ENCODE results near the gene EIF4H.

The EIF4H gene

DNA sequence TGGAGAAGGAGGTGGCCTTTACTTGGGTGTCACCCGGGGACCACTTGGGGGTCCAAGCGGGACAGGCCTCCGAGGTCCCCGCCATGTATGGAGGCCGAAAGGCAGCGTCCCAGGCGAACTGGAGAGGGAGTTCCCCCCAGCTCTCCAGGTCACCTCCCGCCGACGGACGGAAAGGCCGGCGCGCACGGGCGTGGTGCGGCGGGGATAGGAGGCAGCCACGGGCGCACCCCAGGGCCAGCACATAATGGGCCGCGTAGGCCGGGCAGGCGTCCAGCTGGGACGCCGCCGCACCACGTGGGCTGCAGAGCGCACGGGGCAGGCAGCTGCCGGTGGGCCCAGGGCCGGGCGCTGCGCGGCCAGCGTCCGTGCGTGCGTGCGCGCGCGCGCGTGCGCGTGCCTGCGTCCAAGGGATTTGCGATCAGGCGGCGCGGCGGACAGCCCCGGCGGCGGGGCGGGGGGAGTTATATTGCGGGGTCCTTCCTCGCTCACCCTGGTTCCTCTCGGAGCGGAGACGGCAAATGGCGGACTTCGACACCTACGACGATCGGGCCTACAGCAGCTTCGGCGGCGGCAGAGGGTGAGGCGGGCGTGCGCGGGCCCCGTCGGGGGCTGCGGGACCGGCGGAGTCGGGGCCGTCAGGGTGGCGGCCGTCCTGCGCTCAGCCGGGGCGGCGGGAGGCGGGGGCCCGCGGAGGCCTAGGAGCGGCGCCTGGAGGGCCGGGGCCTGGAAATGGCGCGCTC is at the start of gene EIF4H:
EIF4H (plus strand) TSS at position 491 of the 740 bp plus-strand sequence; CDS start at position 519, 28 bp downstream.
- in situ Hi-C loops (cut with HindIII; ENCODE audit: low pct_unique_long_range_greater_than_20kb, low sequenced_read_pairs) = no loop called here
- TF ChIP-seq JUND (IDR thresholded peaks at IDR 0.05; ENCODE audit: low read depth) = no peak
- peak; percentile 94 to 97 for DNase-seq (ENCODE audit: low read depth in 1 of 2, low spot score in 1 of 2)

DNA sequence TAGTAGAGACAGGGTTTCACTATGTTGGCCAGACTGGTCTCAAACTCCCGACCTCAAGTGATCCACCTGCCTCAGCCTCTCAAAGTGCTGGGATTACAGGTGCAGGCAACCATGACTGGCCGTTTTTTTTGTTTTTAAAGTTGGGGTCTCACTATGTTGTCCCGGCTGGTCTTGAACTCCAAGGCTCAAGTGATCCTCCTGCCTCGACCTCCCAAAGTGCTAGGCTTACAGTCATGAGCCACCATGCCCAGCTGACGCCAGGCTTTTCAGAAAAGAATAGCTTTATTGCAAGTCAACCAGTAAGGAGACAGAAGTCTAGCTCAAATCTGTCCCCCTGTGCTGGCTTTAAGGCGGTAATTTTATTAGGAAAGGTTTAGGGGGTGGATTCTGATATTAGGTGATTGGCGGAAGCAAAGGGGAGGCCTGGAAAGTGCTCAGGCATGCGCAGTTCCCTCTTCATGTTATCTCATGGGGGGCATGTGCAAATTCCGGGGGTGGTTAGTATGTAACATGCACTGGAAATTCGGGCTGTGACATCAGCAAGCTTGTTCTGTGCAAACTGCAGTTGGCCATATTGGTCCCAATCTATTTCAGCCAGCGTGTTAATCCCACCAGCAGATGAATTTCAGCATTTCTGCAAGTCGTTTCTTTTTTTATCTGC is 47.8 kb upstream of the EIF4H start:
- no peak for TF ChIP-seq JUND (IDR thresholded peaks at IDR 0.05; ENCODE audit: low read depth)
- in situ Hi-C loops (cut with HindIII; ENCODE audit: low pct_unique_long_range_greater_than_20kb, low sequenced_read_pairs) = no loop called here
- DNase-seq (ENCODE audit: low read depth in 1 of 2, low spot score in 1 of 2) = no peak

DNA sequence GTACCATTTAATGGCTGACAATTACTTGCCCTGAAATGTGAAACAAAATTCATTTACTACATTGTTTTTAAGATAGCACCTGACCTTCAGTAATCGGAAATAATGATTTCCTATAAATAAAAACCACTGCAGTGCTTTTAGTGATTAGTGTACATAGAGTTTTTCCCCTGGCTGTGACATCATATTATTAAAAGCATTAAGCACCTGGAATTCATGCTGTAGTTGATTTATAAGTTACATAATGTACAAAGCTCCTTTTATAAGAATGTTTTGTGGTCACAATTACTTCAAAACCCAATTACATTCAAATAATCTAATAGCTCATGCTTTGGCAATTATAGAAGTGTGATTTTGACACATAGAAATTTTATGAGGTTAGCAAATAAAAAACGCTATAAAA is 44.3 kb upstream of the EIF4H start:
- DNase-seq (ENCODE audit: low read depth in 1 of 2, low spot score in 1 of 2) = no peak
- in situ Hi-C loops (cut with HindIII; ENCODE audit: low pct_unique_long_range_greater_than_20kb, low sequenced_read_pairs) = no loop called here
- no peak for TF ChIP-seq JUND (IDR thresholded peaks at IDR 0.05; ENCODE audit: low read depth)

DNA sequence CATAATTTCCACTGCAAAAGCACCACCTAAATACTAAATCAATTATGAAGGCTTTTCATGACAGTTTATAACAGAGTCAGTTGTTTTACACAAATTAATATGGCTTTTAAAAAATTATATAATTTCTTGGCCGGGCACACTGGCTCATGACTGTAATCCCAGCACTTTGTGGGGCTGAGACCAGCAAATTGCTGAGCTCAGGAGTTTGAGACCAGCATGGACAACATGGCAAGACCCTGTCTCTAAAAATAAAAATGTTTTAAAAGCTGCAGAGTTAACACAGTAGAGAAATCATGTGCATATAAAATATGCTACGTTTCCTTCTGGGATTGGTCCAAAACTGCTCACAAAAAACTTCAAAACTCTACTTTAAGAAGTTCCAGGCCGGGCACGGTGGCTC is 43.6 kb upstream of the EIF4H start:
- TF ChIP-seq JUND (IDR thresholded peaks at IDR 0.05; ENCODE audit: low read depth) = no peak
- no peak for DNase-seq (ENCODE audit: low read depth in 1 of 2, low spot score in 1 of 2)
- in situ Hi-C loops (cut with HindIII; ENCODE audit: low pct_unique_long_range_greater_than_20kb, low sequenced_read_pairs) = no loop called here

DNA sequence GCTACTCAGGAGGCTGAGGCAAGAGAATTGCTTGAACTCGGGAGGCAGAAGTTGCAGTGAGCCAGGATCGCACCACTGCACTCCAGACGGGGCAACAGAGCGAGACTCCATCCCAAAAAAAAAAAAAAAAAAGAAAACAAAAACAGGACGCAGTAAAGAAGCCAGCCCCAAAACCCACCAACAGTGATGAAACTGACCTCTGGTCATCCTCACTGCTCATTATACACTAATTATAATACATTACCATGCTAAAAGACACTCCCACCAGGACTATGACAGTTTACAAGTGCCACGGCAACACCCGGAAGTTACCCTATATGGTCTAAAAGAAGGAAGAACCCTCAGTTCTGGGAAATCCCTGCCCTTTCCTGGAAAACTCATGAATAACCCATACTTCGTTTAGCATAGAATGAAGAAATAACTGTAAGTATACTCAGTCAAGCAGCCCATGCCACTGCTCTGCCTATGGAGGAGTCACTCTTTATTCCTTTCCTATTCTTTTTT is 40.0 kb upstream of the EIF4H start:
- in situ Hi-C loops (cut with HindIII; ENCODE audit: low pct_unique_long_range_greater_than_20kb, low sequenced_read_pairs) = no loop called here
- TF ChIP-seq JUND (IDR thresholded peaks at IDR 0.05; ENCODE audit: low read depth) = no peak
- peak in 1 of 2 experiments; percentile 26 for DNase-seq (ENCODE audit: low read depth in 1 of 2, low spot score in 1 of 2)

DNA sequence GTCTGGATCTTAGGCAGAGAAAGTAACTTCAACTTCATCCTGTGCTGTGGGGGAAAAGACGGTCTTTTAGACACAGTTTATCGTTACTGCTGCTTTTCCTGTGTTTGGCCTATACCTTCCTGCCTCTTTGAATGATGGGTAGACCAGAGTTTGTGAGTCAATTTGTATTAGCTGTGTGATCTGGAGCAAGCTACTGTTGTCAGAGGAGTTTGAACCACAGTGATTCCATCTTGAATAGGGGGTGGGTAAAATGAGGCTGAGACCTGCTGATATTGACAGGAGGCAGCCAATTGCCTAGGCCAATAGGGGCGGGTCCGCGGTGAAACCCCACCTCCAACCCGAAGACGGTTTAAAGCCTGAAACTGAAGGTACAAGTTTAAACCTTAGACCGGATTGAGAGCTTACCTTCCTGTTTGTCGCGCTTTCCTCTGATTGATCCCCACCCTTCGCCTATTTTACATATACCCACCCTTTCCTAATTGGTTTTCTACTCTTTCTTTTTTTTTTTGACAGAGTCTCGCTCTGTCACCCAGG is 35.8 kb upstream of the EIF4H start:
- in situ Hi-C loops (cut with HindIII; ENCODE audit: low pct_unique_long_range_greater_than_20kb, low sequenced_read_pairs) = no loop called here
- no peak for DNase-seq (ENCODE audit: low read depth in 1 of 2, low spot score in 1 of 2)
- TF ChIP-seq JUND (IDR thresholded peaks at IDR 0.05; ENCODE audit: low read depth) = no peak

DNA sequence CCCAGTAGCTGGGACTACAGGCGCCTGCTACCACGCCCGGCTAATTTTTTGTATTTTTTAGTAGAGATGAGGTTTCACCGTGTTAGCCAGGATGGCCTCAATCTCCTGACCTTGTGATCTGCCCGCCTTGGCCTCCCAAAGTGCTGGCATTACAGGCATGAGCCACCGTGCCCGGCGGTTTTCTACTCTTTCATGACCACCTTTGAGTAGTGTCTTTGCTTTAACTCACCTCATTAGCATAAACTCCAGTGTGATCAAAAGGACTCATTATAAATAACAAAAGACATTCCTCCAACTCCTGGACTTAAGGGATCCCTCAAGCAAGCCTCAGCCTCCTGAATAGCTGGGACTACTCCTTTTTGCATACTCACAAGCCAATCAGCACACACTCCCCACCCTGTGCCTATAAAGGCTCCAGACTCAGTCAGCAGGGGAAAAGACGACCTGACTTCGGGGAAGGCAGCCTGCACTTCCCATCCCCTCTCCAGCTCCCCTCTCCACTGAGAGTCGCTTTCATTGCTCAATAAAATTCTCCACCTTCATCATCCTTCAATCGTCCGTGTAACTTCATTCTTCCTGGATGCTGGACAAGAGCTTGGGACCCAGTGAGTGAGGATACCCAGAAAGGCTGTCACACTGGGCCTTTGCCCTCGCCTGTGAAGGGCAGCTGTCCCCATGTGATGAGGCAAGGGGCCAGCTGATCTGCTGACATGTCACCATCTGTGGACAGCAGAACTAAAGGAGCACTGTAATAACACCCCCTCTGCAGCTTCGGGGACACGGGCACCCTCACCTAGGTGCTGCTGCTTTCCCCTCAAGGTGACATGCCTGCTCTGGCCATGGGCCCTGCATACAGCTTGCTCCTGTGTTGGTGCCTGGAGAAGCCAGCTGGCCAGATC is 35.0 kb upstream of the EIF4H start:
- TF ChIP-seq JUND (IDR thresholded peaks at IDR 0.05; ENCODE audit: low read depth) = no peak
- in situ Hi-C loops (cut with HindIII; ENCODE audit: low pct_unique_long_range_greater_than_20kb, low sequenced_read_pairs) = no loop called here
- DNase-seq (ENCODE audit: low read depth in 1 of 2, low spot score in 1 of 2) = no peak

DNA sequence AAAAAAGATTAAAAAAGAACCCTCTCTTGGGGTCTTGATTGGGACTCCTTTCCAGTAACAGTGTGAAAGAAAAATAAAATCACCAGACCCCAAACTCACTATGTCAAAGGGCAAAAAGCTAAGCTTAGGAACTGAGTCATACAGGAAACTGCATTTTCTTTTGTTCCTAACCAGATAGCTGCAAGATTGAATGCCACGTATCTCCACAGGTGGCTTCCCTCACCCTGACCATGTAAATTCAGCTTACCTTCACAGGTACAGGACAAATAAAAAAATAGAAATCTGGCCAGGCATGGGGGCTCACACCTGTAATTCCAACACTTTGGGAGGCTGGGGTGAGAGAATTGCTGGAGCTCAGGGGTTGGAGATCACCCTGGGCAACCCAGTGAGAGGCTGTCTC is 32.5 kb upstream of the EIF4H start:
- no peak for TF ChIP-seq JUND (IDR thresholded peaks at IDR 0.05; ENCODE audit: low read depth)
- DNase-seq (ENCODE audit: low read depth in 1 of 2, low spot score in 1 of 2) = no peak
- in situ Hi-C loops (cut with HindIII; ENCODE audit: low pct_unique_long_range_greater_than_20kb, low sequenced_read_pairs) = no loop called here

DNA sequence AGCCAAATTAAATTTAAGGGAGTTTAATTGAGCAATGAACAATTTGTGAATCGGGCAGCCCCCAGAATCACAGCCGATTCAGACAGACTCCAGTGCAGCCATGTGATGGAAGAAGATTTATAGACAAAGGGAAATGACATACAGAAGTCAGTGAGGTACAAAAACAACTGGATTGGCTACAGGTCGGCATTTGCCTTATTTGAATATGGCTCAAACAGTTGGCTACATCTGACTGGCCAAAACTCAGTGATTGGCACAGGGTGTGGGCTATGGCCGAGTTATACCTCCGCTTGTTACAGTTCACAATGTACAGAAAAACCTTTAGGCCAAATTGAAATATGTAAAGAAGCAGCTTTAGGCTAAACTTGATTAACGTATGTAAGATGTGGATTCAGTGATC is 30.8 kb upstream of the EIF4H start:
- in situ Hi-C loops (cut with HindIII; ENCODE audit: low pct_unique_long_range_greater_than_20kb, low sequenced_read_pairs) = no loop called here

DNA sequence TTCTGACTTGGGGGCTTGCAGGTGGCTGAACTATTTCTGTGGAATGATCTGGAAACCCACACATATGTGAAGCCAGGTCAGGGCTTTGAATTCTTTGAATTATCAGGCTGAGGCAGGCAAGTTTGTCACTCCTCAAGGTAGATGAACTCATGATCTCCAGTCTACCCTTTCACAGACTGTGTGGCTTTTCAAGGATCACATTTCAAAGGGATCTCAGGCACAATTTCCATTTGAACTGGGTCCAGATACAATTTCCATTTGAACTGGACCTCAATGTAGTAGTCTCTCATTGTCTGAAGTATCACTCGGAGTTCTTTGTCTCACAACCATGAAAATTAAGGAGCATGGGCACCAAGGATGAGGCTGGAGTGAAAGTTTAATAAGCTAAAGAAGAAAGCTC is 25.7 kb upstream of the EIF4H start:
- in situ Hi-C loops (cut with HindIII; ENCODE audit: low pct_unique_long_range_greater_than_20kb, low sequenced_read_pairs) = no loop called here
- DNase-seq (ENCODE audit: low read depth in 1 of 2, low spot score in 1 of 2) = no peak
- no peak for TF ChIP-seq JUND (IDR thresholded peaks at IDR 0.05; ENCODE audit: low read depth)

More for the DNA sequence above, 30.8 kb upstream of the EIF4H start:
- TF ChIP-seq JUND (IDR thresholded peaks at IDR 0.05; ENCODE audit: low read depth) = no peak
- DNase-seq (ENCODE audit: low read depth in 1 of 2, low spot score in 1 of 2) = peak in 1 of 2 experiments; percentile 42

DNA sequence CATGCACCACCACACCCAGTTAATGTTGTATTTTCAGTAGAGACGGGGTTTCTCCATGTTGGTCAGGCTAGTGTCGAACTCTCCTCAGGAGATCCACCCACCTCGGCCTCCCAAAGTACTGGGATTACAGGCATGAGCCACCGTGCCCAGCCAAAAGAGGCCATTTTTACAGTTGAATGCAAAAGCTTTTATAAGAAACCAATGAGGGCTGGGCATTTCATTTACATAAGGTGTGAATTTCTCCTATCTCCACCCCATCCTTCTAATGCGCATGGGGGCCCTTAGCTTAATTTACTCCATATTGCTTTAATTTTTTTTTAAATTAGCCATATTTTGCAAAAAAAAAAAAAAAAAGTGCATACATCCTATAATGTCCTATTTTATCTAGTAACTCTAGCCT is 25.1 kb upstream of the EIF4H start:
- in situ Hi-C loops (cut with HindIII; ENCODE audit: low pct_unique_long_range_greater_than_20kb, low sequenced_read_pairs) = no loop called here
- DNase-seq (ENCODE audit: low read depth in 1 of 2, low spot score in 1 of 2) = no peak
- no peak for TF ChIP-seq JUND (IDR thresholded peaks at IDR 0.05; ENCODE audit: low read depth)

DNA sequence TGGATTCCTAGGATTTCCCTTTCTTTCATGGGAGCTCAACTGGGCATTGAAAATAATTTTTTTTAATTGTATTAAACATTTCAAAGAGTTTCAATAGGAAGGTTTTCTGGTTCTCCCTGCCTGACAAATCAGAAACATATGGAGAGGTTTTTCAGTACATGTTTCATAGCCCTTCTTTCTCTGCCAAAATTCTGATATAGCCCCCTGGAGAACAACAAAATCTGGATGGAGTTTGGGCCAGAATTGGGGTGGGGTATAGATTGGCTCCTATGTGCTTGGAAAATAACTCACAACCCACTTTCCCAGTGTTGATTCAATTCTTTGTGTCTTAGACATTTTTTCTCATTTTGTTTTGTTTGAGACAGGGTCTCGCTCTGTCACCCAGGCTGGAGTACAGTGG is 24.6 kb upstream of the EIF4H start:
- no peak for TF ChIP-seq JUND (IDR thresholded peaks at IDR 0.05; ENCODE audit: low read depth)
- in situ Hi-C loops (cut with HindIII; ENCODE audit: low pct_unique_long_range_greater_than_20kb, low sequenced_read_pairs) = no loop called here
- DNase-seq (ENCODE audit: low read depth in 1 of 2, low spot score in 1 of 2) = no peak

Data from T47D (cell line).